Right kidney (tissue), 1 donor: Measurements from ENCODE around the gene ARHGAP27.
A peak's percentile ranks its signal among the peaks of the same experiment; 100 is the strongest.

Experiments
- DNase-seq: peaks from one replicate; pipeline ENCODE4 v3.0.0-alpha.2; 2016

Gene ARHGAP27

DNA sequence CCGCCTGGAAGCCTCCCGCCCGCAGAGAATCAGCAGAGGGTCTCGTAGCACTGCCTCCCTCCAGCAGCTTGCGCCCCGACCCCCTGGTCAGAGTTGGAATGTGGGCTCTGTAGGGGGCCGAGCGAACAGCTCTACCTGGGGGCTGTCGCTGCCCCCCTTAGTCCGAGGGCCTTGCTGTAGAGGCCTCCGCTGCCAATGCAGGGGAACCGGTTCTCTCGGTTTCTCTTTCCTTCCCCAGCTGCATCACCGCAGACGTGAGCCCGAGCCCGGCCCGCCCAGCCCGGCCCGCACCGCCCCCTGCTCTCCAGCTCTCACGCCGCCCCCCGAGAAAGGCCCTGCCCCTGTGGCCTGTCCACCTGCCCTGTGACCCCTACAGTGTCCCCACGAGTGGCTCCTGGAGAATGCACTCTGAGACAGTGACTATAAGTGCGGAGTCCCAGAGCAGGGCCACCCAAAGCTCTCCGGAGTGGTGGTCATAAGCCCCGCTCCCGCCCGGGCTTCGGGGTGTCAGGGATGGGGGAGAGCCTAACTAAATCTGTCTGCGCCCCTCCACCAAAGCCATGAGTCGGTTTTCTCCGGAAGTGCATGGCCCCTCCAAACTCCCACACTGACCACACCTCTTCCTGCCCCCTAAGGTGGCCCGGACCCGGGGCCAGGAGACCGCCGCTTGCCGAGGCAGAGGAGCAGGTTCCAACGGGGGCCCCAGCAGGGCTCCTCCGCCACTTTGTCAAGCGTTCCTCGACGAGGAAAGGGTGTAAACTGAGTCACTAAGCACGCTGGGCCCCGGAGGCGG is 1.7 kb downstream of the ARHGAP27 start:
- peak; percentile 60 for DNase-seq

DNA sequence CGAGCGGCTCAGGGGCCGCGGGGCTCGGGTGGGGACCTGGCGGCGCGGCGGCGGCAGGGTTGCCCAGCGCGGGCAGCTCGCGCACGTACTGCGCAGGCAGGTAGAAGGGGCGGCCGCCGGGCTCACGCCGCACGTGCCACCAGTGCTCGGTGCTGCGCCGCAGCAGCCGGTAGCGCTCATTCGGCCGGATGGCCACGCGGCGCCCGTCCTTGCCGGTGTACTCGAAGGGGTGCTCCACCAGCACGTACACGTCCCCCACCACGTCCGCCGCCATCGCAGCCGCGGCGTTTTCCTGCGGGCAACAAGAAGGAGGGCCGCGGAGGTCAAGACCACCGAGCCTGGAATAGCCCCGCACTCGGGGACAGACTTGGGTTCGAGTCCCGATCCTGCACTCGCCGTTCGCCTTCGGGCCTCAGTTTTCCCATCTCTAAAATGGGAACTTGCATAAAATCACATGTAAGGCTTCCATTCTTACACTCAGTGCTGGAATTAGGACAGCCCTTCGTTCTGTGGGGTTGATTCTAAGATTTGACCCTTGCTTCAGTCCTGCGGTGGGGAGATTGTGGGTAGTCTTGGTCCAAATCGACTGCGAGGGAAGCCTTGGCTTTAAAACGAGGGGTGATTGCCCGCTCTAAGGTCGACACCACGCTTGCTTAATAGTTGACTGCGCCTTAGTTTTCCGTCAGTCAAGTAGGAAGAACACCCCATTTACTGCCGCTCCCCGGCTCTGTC is 2.5 kb downstream of the ARHGAP27 start:
- DNase-seq = peak; percentile 45

DNA sequence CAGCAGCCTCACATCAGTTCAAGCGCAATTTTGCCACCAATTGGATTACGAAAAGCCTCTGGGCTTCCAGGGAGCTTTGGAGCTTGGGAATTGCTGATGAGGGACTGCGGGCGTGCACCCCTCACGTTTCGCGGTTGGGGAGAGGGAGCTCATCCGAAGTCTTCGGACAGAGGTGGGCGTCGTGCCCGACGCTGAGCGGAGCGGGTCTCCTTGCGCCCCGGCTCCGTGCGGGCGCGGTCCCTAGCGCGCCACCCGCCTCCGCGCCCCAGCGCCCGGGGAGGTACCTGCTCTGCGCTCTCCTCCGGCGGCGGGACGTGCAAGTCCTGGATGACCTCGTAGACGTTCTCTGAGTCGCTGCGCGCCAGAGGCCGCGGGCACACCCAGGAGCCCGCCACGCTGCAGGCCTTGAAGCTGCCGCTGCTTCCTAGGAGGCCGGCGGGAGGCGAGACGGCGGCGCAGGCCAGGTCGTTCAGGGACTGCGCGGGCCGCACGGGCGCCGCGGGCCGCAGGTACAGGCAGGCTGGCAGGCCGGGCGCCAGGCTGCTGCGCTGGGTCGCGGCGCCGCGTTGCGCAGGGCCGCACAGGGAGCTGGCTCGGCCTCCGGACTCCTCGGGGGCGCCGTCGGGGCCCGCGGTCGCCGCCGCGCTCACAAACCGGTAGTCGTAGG is 3.2 kb downstream of the ARHGAP27 start:
- peak; percentile 79 for DNase-seq

DNA sequence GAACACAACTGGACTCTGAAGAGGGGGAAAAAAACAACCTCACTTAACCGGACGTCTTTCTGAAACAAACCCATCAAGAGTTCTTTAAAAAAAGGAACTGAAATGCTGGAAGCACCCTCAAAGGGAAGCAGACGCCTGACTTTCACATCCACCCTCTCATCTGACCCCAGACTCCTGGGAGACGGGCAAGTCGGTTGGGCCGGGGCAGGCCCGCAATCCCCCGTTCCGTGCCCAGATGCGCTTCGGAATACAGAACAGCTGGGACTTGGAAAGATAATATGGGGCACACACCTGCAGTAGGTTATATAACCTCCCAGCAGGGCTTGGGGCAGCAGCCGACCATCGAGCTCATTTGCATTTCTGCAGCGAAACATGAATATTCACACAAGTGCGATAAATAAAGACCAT is 3.7 kb downstream of the ARHGAP27 start:
- DNase-seq = no peak

DNA sequence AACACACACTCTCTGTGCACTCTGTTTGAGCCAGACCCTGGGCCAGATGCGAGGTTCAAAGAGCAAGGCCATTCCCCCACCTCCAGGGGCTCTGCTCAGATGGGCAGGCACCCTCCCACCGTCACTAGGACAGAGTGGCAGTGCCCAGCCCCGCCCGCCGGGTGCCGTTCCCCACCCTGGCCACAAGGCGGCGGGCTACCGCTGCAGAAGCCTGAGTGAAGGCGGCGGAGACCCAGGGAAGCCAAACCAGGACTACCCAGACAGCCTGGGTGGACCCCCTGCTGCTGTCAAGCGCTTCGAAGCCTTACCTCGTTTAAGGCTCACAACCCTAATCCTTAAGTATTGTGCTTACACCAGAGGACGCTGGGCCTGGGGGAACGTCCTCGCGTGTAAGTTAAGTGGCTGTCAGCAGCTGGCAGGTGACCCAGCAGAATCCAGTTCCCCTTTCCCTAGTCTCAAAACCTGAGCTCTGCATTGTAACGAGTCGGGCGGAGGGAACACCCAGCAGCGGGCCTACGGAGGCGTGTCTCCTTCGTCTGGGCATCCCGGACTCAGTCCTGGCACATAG is 4.5 kb downstream of the ARHGAP27 start:
- peak; percentile 81 for DNase-seq

DNA sequence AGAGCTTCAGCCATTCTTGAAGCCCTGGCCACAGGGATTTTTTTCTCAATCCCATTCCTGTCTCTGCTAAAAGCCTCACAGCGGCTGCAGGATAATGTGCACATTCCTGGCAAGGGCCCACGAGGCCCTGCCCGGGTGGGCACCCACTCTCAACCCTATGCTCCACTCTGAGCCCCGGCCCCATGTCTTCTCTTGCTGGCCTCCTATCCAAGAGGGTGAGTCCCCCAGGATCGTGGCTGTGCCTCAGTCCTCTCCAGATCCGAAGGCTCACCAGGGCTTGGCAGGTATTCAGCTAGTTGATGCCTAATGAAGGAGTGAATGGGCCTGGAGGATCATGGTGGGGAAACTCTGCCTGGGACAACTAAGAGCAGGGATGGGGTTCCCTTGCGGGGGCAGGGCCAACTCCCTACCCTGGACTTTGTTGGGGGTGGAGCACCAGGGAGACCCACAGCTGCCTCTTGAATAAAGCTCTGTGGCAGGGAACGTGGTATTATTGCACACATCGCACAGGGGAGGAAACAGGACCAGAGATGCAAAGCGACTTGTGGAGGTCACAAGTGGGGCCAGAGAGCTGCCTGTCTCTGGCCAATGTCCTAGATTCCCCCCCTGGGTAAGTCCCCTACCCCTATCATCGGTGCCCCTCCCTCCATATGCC is 5.4 kb downstream of the ARHGAP27 start:
- no peak for DNase-seq

DNA sequence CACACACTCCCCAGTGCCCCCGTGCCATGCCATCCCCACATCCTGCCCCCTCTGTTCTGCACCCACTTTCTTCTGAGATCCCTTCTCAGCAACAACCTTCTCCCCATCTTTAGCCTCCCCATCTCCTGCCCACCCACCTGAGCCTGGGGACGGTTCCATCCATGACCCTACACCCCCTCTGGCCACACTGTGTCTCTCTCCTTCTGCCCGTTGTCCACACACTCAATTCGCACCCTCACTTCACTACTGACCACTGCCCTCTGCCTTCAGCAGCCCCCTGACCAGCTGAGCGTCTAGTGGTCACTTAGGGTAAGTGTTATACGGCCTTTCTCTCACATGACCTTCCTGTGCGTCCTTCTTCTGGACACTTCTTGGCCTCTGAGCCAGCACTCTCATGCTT is 6.1 kb downstream of the ARHGAP27 start:
- DNase-seq = no peak

DNA sequence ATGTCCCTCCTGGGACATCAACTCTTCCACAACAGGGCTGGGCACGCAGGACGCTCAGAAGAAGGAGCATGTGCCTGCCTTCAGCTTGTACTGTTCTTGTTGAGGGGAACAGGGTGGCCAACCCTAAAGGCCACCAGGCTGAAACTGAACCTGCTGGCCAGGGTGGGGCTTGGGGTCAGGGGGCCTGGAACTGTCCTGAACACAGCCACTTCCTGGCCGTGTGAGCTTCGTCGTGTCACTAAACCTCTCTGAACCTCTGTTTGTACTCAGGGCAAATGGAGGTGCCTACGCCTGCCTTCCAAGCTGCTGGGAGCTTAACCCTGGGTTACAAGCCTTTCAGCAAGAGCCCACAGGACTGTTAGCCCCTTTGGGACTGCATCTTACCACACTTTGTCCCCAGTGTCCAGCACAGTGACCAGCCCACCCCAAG is 6.7 kb downstream of the ARHGAP27 start:
- DNase-seq = no peak

DNA sequence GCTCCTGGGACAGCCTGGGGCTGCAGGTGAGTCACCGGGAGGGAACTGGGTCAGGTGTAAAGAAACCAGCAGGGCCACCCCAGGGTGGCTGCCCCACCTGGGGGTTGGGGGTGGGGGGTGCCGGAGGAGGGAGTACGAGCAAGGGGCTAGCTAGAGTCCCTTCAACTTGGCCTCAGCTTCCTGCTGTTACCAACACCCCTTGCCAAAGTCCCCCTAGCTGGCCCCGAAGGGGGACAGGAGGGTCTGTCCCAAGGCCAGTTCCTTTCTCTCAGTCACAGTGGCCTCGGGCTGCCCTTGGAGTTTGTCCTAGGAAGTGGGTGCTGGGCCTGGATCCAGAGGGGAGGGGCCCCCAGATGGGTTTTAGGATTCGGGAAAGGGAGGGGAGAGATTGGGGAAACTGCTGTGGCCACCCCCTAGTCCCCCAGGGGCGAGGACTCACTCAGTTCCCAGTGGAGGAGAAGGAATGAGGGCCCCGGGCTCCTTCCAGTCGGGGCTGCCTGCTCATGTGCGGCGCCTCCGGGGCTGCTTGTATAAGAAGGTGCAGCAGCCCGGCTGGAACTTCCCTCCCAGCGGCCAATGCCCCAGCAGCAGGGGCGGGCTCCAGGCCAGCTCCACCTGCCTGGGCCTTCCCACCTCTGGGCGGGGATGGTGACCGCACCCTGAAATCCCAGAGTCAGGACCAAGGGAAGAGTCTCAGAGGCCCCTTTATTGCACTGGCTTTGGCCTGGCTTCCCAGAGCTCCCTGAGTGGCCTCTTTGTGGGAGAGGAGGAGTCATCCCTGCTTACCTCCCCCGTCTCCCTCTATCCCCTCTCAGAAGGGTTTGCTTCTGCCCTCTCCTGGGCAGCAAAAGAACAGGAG is 7.3 kb downstream of the ARHGAP27 start:
- DNase-seq = peak; percentile 86

DNA sequence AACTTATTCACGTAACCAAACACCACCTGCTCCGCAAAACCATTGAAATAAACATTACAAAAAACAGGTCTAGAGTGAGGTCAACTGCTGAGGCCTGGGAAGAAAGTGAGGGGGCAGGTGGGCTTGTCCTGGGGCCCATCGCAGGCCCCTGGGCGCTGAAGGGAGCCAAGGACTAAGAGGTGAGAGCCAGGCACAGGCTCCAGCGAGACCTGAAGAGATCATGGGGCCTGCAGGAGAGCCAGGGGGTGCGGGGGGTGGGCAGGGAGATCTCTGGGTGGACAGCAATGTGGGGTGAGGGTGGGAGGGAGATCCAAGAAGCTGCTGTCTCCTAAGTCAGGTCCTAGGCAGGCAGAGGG is 7.9 kb downstream of the ARHGAP27 start:
- no peak for DNase-seq

DNA sequence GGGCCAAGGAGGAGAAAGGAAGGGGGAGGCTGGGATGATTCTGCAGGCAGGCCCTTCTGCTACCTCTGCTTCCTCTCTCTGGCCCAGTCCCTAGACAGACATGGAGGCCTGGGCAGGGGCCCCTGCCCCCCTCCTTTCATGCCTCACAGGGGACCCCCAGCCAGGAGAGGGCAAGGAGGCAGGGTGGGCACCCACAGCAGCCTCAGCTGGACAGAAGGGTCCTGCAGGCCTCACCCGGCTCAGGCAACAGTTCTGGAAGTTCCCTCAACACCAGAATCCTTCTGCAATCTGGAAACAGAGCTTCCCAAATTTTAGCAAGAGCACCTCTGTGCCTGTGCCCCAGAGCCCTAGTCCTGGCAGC is 8.7 kb downstream of the ARHGAP27 start:
- DNase-seq = no peak

DNA sequence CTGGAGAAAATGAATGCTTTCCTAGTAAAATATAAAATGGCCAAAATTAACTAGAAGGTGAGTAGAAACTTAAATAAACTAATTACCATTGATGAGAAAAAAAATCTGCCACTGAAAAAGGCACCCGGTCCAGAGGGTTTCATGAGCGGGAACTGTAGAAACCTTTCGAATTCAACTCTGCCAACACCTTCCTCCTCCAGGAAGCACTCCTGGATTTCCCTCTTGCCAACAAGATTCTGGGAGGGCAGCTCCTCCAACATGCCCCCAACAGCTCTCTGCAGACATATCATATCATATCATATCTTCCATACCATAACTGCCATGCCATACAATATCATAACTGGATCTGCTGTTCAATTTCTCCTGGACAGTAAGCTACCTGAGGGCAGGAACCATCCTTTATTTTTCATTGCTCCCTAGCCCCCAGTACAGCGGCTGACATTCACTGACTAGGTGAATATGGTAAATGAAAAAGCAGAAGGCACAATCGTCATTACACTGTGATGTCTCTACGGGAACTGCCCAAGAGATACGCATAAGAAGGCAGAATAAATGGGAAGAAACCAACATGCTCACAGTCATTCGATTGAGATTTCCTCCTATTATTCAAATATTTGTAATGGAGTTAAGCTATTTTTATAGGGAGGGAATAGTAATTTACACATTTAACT is 9.2 kb downstream of the ARHGAP27 start:
- DNase-seq = no peak

DNA sequence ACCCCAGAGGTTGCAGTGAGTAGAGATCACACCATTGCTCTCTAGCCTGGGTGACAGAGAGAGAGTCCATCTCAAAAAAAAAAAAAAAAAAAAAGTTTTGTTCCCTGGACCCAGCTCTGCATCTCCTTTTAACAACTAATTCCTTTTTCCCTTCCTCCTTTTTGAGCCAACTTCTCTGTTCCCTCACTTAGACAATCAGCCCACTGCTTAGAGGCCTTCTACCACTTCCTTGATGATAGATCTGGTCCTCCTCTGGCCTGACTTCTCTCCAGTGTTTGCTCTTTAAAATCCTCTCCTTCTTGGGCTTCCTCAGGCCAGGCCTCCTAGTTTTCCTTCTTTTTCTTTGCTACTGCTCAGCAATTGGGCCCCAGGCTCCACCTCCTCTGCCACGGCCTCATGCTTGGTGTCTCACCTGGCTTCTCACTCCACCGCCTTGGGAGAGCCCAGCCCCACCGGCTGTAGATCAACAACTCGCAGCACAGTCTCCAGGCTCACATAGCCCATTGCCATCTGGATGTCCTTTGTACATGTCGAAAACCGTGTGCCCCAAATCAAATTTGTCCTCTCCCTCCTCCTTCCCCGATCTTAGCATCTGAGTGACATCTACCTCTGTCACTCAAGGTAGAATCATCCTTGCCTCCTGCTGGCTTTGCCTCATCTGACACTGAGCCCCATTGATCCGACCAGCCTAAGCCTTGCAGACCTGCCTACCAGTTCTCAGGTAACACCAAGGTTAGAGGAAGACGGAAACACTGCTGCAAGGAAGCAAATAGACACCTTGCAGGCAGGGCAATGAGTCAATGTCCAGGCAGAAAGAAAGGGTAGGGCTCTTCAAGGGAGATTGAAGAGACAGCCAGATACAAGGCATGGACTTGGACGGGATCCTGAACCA is 17.4 kb downstream of the ARHGAP27 start:
- no peak for DNase-seq

DNA sequence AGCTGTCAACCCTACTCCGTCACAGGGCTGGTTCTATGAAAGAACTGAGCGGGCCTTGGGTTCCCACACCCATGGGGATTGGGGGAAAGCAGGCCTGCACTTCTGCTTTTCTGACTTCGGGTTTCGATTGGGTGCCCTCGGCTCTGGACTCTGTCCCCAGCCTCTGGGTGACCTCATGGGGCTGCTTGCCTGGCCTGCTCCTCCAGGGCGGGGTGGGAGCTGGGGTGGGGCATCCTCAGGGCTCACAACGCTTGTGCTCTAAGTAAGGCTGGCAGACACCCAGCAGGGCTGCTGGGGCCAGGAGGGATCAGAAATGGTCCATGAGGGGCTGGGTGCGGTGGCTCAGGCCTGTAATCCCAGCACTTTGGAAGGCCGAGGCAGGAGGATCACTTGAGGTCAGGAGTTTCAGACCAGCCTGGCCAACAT is 19.2 kb downstream of the ARHGAP27 start:
- no peak for DNase-seq

DNA sequence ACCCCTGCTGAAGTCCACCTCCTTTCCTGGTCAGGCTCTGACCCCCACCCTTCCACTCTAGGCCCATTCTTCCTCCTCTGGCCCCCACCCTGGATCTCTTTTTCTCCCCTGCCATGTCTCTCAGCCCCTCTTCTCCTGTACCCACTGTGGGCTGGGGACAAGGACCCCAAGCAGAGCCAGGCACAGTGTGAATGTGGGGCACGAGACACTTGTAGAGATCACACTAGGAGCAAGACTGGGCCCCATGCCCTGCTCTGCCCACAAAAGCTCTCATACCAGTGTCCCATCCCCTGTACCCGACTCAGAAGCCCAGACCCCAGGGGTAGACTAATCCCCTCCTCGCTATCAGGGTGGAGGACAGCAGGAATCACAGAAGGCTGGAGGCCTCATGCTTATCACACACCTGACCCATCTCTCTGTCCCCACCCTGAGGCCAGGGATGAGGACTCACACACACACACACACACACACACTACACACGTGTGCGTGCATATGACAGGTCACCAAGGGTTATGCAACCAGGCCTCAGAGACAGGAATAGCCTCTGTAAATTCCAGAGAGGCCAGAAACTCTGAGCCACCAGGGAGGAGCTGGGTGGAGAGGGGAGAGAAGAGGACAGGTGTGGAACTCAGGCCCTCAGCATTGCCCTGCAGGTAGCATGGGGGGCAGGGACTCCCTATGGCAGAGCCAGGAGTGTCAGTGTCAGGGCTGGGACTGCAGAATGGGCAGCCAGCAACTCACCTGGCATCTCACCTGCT is 21.1 kb downstream of the ARHGAP27 start:
- no peak for DNase-seq

DNA sequence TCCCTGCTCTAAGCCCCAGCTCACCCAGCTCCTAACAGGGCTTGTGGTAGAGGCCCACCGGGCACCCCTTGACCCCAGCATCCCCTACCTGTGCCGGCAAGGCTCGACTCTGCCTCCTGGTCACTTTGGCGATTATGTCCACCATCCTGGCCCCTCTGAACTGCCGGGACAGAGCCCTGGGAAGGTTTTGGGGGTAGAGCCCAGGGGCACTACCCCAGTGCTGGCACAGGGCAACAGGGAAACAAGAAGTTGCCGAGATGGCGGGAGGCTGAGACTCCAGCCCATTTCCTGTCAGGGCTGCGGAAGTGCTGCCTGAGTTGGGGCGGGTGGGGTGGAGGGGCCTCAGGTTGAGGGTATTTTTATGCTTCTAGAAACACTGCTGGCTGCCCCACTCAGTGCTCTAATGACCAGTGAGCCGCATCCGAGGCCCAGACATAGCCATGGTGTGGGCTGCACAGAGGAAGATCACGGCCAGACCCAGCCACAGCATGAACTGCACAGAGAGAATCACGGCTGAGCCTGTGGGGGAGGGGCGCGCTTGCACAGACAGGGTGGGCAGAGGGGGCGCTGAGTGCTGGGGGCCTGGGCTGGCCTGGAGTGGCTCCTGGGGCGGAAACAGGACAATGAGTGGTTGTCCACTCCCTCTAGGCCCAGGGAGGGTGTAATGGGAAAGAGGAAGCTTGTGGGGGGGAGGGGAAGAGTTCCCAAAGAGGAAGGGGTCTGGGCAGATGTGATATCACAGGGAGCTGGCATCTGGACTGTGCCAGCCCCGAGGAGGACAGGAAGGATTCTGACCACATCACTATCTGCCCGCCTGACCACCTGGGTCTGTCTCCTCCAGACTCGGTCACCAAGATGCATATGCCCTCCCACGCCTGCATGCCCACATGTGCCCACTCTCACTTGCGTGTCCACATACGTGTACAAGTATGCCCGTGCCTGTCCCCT is 22.3 kb downstream of the ARHGAP27 start:
- no peak for DNase-seq

DNA sequence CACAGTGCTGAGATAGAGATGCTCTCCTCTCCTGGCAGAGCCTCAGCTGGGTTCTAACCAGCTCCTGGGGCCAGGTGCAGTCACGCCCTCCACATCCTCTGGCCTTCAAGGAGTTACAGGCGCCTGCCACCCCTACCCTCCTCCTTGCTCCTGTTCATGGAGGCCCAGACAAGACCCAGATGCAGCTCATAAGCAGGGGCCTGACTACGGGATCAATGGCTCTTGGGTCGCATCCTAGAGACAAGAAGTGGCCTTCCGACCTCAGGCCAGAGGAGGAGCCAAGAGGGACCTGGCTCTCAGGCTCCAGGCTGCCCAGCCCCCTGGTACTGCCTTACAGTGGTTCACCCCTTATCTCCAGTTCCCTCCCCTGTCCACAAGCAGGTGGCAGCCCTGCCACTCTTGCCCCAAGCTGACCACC is 23.0 kb downstream of the ARHGAP27 start:
- no peak for DNase-seq
